GM18861 (cell line): Measurements from ENCODE around the gene VRK1.
A peak's percentile ranks its signal among the peaks of the same experiment; 100 is the strongest.
"Not testable (repeated sequence)": the region's sequence is repeated elsewhere in the genome, so short reads cannot be mapped to it uniquely, and the experiment has no call there.

ENCODE experiments used
- ATAC-seq: cut with Tn5 transposase; IDR thresholded peaks from one replicate; pipeline ENCODE4 v1.9.1; 2021; ENCODE audit not compliant: unreplicated experiment

The VRK1 gene

DNA sequence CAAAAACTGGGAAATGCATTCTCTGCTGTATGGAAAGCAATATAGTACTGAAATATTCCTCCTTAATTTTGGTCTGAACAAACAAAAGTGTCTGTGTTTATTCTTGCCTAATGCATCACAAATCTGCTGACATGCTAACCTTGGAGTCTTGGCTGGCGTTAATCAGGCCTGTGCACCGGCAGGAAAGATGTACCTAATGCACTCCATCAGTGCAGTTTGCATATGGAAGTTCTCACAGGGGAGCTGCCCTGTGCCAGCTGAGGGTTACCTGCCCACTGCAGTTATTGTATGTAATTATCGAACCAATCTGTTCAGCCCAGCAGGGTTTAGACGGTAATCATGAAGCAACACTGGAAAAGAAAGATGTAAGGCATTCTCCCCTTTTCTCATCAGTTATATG, 76.9 kb downstream of the VRK1 start:
- no peak for ATAC-seq

- ATAC-seq: no peak
Observed at GRCh38 chr14:96876747-96877146, 79.6 kb downstream of the VRK1 start.

GRCh38 chr14:96881713-96882112, 84.5 kb downstream of the VRK1 start:
- ATAC-seq: peak; percentile 96

DNA sequence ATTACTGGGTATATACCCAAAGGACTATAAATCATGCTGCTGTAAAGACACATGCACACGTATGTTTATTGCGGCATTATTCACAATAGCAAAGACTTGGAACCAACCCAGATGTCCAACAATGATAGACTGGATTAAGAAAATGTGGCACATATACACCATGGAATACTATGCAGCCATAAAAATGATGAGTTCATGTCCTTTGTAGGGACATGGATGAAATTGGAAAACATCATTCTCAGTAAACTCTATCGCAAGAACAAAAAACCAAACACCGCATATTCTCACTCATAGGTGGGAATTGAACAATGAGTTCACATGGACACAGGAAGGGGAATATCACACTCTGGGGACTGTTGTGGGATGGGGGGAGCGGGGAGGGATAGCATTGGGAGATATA, 86.8 kb downstream of the VRK1 start:
- ATAC-seq: not testable (repeated sequence)

- ATAC-seq: peak; percentile 61
Observed at GRCh38 chr14:96888158-96888557, 91.0 kb downstream of the VRK1 start.

- ATAC-seq: no peak
Observed at GRCh38 chr14:96888593-96888992, 91.4 kb downstream of the VRK1 start.

GRCh38 chr14:96889091-96889490, 91.9 kb downstream of the VRK1 start:
- no peak for ATAC-seq

DNA sequence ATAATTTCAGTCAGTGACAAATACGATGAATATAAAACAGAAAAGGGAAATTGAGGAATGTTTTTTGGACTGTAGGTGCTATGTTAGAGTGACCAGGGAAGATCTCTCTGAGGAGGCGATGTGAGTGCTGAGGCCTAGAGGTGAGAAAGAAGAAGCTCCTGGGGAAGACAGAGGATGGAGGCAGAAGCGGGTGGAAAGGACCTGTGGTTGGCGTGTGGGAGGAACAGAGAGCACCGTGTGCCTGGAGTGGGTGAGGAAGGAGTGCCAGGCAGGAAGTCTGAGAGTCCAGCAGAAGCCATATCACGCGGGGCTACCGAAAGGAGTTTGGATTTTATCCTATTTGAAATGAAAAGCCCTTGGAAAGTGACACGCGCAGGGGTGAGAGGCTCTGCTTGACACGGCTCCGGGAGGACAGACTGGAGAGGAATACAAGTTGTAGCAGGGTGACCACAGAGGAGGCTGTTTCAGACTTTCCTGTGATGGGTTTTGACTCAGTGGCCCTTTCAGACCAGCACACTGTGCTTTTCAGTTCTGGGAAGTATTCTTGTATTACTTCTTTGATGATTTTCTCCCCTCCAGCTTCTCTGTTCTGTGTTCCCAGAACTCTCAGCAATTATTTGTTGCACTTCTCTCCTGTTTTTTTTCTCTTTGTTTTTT, 96.9 kb downstream of the VRK1 start:
- ATAC-seq: no peak

GRCh38 chr14:96894966-96895365, 97.8 kb downstream of the VRK1 start:
- no peak for ATAC-seq

DNA sequence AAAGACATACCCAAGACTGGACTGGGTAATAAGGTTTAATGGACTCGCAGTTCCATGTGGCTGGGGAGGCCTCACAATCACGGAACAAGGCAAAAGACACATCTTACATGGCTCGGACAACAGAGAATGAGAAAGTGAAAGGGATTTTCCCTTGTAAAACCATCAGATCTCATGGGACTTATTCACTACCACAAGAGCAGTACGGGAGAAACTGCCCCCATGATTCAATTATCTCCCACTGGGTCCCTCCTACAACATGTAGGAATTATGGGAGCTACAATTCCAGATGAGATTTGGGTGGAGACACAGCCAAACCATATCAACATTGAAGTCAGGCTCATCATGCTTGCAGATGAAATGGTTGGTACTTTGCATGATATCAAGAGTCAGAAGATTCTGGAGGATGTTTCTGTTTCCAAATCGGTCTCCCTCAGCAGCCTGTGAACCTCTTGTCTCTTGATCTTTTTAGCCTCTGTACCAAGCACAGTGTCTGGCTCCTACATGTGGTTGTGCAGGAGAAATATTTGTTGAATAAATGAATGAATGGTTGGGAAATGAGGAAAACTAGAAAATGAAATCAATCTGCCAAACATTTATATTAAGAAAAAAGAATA, 98.6 kb downstream of the VRK1 start:
- ATAC-seq: peak; percentile 90

DNA sequence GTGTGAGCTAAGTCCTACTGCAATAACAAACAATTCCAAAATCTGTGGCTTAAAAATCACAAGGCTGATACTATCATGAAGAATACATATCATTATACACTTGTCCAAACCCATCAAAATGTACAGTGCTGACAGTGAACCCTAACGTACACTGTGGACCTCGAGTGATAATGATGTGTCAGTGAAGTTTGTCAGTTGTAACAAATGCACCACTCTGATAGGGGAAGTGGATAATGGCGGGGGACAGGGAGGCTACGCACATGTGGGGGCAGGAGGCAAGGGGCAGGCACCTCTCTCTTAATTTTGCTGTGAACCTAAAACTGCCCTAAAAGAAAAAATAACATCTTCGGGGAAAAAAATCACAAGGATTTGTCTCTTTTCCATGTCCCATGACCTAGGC, 100.0 kb downstream of the VRK1 start:
- ATAC-seq: no peak

- ATAC-seq: peak; percentile 78
Observed at GRCh38 chr14:96901227-96901626, 104.0 kb downstream of the VRK1 start.

GRCh38 chr14:96902004-96902403, 104.8 kb downstream of the VRK1 start:
- ATAC-seq: no peak

GRCh38 chr14:96903444-96904023, 106.4 kb downstream of the VRK1 start:
- no peak for ATAC-seq

- ATAC-seq: no peak
Observed at GRCh38 chr14:96904201-96904600, 107.0 kb downstream of the VRK1 start.

- ATAC-seq: no peak
Observed at GRCh38 chr14:96905065-96905464, 107.9 kb downstream of the VRK1 start.

DNA sequence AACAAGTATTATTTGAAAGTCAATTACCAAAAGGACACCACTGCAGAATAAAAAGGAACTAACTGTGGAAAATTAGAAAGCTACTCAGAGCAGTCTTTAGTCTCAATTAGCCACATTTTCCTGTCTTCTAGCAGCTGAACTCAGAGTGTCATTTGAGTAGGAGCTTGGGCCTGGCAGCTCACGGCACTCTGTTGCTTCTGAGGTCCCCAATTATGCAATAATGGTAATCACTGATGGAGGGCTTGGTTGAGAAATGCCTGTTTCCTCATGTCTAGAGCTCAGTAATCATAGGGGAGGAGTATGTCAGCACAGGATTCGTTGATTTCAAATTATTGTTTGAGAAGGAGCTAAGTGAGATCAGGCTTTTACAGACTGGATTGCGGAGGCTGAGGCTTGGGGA, 108.6 kb downstream of the VRK1 start:
- ATAC-seq: no peak

DNA sequence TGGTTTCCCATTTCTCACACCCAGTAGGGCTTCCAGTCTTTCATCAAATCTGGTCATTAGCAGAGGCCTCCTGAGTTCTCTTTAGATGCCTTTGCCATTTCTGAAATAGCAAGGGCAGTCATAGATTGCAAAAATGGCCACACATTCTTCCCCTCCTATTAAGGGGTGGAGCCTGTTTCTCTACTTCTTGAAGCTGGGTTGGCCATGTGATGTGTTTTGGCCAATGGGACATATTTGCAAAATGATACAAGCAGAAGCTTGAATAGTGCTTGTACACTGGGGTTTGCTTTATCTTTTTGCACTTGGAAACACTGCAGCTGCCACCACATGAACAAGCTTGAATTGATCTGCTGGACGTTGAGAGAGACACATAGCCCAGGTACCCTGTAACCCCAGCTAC, 109.3 kb downstream of the VRK1 start:
- no peak for ATAC-seq

DNA sequence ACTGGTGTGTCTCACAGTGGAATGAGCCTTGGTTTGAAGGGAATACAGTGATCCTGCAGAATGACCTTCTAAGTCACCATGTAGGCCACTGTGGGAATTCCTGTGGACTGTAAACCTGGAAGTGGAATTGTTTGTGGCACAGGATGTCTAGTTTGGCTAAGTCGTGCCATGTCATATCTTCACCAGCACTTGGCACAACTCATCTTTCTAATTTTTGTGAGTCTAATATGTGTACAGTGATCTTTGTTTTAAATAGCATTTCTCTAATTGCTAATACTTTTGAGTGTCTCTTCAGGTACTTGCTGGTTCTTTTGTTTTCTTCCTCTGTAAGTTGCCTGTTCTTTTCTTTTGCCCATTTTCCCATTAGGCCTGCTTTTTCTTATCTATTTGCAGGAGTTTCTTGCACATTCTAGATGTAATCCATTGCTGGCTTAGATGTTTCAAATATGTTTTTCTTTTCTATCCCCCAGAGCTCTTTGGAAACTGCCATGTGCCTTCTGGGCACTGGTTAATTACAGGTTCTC, 112.7 kb downstream of the VRK1 start:
- no peak for ATAC-seq

DNA sequence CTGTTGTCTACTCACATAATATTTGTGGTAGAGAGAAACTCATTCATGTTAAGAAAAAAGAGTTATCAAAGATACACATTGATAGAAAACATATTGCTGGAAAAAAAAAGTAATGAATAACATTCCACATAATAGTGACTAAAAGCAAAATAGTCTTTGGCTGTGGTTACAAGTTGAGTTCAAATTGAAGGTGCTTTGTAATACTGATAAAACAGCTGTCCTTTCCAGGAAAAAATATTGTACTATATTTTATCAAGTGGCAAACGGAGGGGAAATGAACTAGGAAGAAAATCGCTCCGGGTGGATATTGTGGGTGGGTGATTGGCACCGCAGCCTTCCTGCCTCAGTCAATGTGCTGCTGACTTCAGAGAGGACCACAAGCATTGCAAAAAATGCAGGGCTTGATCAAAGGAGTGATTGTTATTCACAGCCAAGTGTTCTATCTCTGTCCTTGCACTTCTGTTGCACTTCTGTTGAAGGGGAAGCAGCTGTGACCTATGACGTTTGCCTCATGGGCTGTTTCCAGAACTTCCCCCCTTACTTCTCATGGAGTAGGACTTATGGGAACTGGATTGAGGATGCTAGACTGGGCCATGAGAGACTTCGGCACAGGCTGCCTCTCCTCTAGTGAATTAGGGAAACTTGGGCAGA, 114.4 kb downstream of the VRK1 start:
- no peak for ATAC-seq

DNA sequence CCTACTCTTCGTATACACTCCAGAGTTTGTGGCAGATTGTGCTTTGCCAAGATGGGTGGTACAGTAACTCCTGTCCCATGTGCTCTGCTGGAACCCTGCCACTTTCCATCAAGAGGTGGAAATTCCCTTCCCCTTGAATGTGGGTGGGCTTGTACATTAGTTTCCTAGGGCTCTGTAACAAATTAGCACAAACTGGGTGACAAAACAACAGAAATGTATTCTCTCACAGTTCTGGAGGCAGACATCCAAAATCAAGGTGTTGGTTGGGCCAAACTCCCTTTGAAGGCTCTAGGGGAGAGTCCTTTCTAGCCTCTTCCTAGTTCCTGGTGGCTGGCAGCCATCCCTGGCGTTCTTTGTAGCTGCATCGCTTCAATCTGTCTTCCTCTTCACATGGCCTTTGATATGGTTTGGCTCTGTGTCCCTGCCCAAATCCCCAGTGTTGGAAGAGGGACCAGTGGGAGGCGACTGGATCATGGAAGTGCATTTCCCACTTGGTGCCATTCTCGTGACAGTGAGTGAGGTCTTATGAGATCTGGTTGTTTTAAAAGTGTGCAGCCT, 117.5 kb downstream of the VRK1 start:
- ATAC-seq: no peak

- ATAC-seq: no peak
Observed at GRCh38 chr14:96915478-96915877, 118.3 kb downstream of the VRK1 start.
